GM19099 (cell line): Measurements from ENCODE around the gene CHRNA4.

Source experiments
- POLR2A ChIP-seq: IDR thresholded peaks from 3 replicates; pipeline ENCODE4 v1.6.1; 2011; ENCODE audit warnings: low read depth; ENCODE audit not compliant: insufficient read length; ENCODE audit errors: extremely low read depth

The CHRNA4 gene

GRCh38 chr20:63387917-63388316, 26.8 kb upstream of the CHRNA4 start:
- TF ChIP-seq POLR2A = no peak

GRCh38 chr20:63387393-63387792, 26.2 kb upstream of the CHRNA4 start:
- TF ChIP-seq POLR2A = no peak

- TF ChIP-seq POLR2A = no peak
These were observed 25.3 kb upstream of the CHRNA4 start for GRCh38 chr20:63386491-63386890.

GRCh38 chr20:63385819-63386218, 24.7 kb upstream of the CHRNA4 start:
- no peak for TF ChIP-seq POLR2A

GRCh38 chr20:63384336-63384735, 23.2 kb upstream of the CHRNA4 start:
- TF ChIP-seq POLR2A = no peak

- no peak for TF ChIP-seq POLR2A
These were observed 22.4 kb upstream of the CHRNA4 start for GRCh38 chr20:63383556-63383955.

GRCh38 chr20:63382551-63383300, 21.6 kb upstream of the CHRNA4 start:
- no peak for TF ChIP-seq POLR2A

GRCh38 chr20:63381781-63382431, 20.8 kb upstream of the CHRNA4 start:
- TF ChIP-seq POLR2A = no peak

- TF ChIP-seq POLR2A = no peak
These were observed 19.3 kb upstream of the CHRNA4 start for GRCh38 chr20:63380346-63380870.

GRCh38 chr20:63379296-63379695, 18.1 kb upstream of the CHRNA4 start:
- no peak for TF ChIP-seq POLR2A

- no peak for TF ChIP-seq POLR2A
These were observed 17.5 kb upstream of the CHRNA4 start for GRCh38 chr20:63378626-63379025.

- no peak for TF ChIP-seq POLR2A
These were observed 16.8 kb upstream of the CHRNA4 start for GRCh38 chr20:63377951-63378381.

GRCh38 chr20:63377256-63377941, 16.2 kb upstream of the CHRNA4 start:
- TF ChIP-seq POLR2A = no peak

- TF ChIP-seq POLR2A = no peak
These were observed 15.4 kb upstream of the CHRNA4 start for GRCh38 chr20:63376283-63377250.
